ENCODE measurements around the gene ARID5B. TPM values are rescaled to one million over a fixed set of nuclear protein-coding genes. Genes with fewer than 3 reads are reported as not detected.

Gene ARID5B
- total and polyA plus RNA-seq, 5 donors = 13.7 to 31.8 (median 19.3) TPM

DNA sequence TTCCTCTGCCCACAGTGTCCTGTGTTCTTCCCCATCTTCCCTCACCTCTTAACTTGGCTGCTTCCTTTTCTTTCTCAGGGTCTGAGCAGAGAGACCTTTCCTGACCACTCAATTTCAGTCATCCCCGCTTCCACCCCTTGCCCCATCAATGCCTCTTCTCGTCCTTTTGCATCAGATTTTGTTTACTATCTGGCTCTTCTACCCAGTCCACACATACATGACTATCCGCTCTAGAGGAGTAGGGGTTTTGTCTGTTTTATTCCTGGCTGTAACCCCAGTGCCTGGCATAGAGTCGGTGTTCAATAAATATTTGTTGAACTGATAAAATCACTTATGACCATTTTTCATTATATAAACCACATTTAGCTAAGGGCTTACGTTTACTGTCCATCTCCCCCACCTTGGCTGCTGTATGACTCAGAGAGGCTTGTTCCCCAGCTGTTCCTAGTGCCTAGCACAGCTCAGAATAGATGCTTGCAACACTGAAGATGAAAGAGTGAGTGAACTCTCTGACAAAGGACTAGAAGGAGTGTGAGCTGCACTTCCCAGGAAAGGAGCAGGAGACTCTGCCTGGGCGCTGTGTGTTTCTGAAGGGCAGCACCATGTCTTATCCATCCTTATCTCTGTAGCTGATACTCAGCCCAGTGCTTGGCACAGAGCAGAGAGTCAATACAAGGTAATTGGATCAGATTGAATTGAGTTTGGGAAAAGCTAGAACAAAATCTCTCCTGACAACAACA lies 21.9 kb downstream of the ARID5B start:
- WGBS = 79% methylated on average over 6 of the region's 6 CpGs
- intact Hi-C loops (cut with DNase I) = no loop called here
- H3K9me3 ChIP-seq (ENCODE audit: control insufficient read depth, low read length) = no peaks in the 10 kb centered on the region
- no peak overlapping the region for H3K4me3 ChIP-seq (ENCODE audit: low read length)
- no peaks in the 10 kb centered on the region for H3K27me3 ChIP-seq (ENCODE audit: control insufficient read depth, insufficient read depth)
- no peak for DNase-seq
- no peaks in the 10 kb centered on the region for H3K4me1 ChIP-seq (ENCODE audit: control insufficient read depth, insufficient read depth, low read length)
- peak; percentile 40 to 46 for ATAC-seq
- no peak overlapping the region for H3K27ac ChIP-seq (ENCODE audit: low read length)

DNA sequence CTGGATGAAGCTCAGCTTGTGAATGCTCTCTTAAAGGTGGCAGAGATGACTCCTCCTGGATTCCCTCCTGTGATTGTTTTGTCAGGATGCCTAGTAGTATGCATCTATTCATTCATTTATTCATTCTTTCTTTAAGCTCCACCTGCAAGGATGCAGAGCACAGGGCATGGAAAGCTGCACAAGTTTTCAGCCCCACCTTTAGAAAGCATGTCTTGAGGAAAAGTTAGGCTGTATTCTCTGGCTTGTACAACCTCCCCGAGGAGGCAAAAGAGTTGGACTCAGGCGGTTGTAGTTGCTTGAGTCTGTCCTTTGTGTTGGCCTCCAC lies 22.4 kb downstream of the ARID5B start:
- ATAC-seq (no peak), DNase-seq (no peak)
- no peaks in the 10 kb centered on the region for H3K4me1 ChIP-seq (ENCODE audit: control insufficient read depth, insufficient read depth, low read length)
- H3K27ac ChIP-seq (ENCODE audit: low read length) = no peak overlapping the region
- no peaks in the 10 kb centered on the region for H3K27me3 ChIP-seq (ENCODE audit: control insufficient read depth, insufficient read depth)
- no peaks in the 10 kb centered on the region for H3K9me3 ChIP-seq (ENCODE audit: control insufficient read depth, low read length)
- 51% methylated on average over 2 of the region's 2 CpGs for WGBS
- H3K4me3 ChIP-seq (ENCODE audit: low read length) = no peak overlapping the region
- intact Hi-C loops (cut with DNase I) = no loop called here

DNA sequence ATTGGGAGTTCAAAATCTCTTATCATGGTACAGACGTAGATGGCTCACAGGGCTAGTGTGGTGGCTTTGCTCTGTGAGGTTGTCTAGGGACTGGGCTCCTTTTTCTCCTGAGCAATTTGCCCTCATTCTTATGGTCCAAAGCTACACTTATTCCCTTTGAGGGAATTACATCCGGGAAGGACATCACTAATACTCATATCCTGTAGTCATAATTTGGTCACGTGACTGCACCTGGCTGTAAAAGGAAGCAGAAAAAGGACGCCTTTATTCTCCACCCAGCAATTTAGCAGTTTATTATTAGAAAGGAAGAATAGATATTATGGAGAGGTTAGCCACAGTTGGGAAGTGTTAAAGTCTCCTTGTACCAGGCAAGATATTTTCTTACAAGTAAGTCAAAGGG lies 28.1 kb downstream of the ARID5B start:
- Histone ChIP-seq H3K9me3 (ENCODE audit: control insufficient read depth, low read length) (no peaks in the 10 kb centered on the region), H3K27ac (ENCODE audit: low read length) (no peak overlapping the region), H3K27me3 (ENCODE audit: control insufficient read depth, insufficient read depth) (no peaks in the 10 kb centered on the region), H3K4me3 (ENCODE audit: low read length) (no peak overlapping the region), H3K4me1 (ENCODE audit: control insufficient read depth, insufficient read depth, low read length) (no peaks in the 10 kb centered on the region)
- 76% methylated on average over 4 of the region's 4 CpGs for WGBS
- intact Hi-C loops (cut with DNase I) = no loop called here
- ATAC-seq = no peak
- no peak for DNase-seq

DNA sequence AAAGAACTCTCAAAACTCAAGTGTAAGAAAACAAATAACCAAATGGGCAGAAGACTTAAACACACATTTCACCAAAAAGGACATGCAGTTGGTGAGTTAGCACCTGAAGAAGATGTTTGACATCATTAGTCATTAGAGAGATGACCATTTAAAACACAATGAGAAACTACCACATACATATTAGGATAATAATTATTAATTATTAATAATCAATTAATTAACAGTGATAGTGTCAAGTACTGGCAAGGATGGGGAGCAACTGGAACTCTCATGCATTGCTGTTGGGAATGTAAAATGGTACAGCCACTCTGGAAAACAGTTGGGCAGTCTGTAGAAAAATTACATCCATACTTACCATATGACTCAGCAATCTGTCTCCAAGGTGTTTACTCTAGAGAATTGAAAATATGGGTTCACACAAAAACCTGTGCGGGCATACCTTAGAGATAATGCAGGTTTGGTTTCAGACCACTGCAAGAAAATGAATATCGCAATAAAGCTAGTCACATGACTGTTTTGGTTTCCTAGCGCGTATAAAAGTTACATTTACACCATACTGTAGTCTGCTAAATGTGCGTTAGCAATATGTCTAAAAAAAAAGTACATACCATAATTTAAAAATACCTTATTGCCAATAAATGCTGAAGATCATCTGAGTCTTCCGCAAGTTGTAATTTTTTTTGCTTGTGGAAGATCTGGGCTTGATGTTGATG lies 30.3 kb downstream of the ARID5B start:
- DNase-seq (no peak), ATAC-seq (no peak)
- Histone ChIP-seq H3K27ac (ENCODE audit: low read length) (no peak overlapping the region), H3K9me3 (ENCODE audit: control insufficient read depth, low read length) (no peaks in the 10 kb centered on the region), H3K4me1 (ENCODE audit: control insufficient read depth, insufficient read depth, low read length) (peaks cover under 1% of the 10 kb centered on the region), H3K27me3 (ENCODE audit: control insufficient read depth, insufficient read depth) (no peaks in the 10 kb centered on the region), H3K4me3 (ENCODE audit: low read length) (no peak overlapping the region)
- intact Hi-C loops (cut with DNase I) = no loop called here
- 90% methylated on average over 6 of the region's 6 CpGs for WGBS

DNA sequence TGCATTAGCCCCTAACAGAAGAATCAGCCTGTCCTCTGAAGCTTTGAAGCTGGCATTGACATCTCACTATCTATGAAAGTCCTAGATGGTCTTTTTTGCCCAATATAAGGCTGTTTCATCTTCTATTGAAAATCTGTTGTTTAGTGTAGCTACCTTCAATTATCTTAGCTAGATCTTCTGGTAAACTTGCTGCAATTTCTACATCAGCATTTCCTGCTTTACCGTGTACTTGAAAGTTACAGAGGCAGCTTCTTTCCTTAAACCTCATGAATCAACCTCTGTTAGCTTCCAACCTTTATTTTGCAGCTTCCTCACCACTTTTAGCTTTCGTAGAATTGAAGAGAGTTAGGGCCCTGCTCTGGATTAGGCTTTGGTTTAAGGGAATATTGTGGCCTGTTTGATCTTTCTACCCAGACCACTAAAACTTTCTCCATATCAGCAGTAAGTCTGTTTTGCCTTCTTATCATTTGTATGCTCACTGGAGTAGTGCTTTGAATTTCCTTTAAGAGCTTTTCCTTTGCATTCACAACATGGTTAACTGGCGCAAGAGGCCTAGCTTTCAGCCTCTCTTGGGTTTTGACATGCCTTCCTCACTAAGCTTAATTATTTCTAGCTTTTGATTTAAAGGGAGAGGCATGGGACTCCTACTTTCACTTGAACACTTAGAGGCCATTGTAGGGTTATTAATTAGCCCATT lies 32.5 kb downstream of the ARID5B start:
- no peak for DNase-seq
- no peak overlapping the region for H3K4me3 ChIP-seq (ENCODE audit: low read length)
- peaks cover 2% of the 10 kb centered on the region for H3K4me1 ChIP-seq (ENCODE audit: control insufficient read depth, insufficient read depth, low read length)
- H3K27ac ChIP-seq (ENCODE audit: low read length) = no peak overlapping the region
- no peaks in the 10 kb centered on the region for H3K9me3 ChIP-seq (ENCODE audit: control insufficient read depth, low read length)
- no peak for ATAC-seq
- no peaks in the 10 kb centered on the region for H3K27me3 ChIP-seq (ENCODE audit: control insufficient read depth, insufficient read depth)
- 84% methylated on average over 3 of the region's 3 CpGs for WGBS
- intact Hi-C loops (cut with DNase I) = no loop called here

DNA sequence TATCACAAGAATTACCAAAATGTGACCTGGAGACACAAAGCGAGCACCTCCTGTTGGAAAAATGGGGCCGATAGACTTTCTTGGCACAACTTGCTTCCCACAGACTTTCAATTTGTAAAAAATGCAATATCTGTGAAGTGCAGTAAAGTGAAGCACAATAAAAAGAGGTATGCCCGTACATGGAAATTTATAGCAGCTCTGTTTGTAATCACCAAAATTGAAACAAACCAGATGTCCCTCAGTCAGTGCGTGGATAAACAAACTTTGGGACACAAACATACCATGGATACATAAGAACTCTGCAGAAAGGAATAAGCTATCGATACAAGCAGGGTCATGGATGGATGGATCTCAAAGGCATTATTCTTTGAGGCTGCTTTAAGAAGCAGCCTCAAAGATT lies 33.6 kb downstream of the ARID5B start:
- DNase-seq = no peak
- no peak overlapping the region for H3K27ac ChIP-seq (ENCODE audit: low read length)
- intact Hi-C loops (cut with DNase I) = no loop called here
- no peak overlapping the region for H3K4me3 ChIP-seq (ENCODE audit: low read length)
- no peak for ATAC-seq
- H3K27me3 ChIP-seq (ENCODE audit: control insufficient read depth, insufficient read depth) = no peaks in the 10 kb centered on the region
- no peaks in the 10 kb centered on the region for H3K9me3 ChIP-seq (ENCODE audit: control insufficient read depth, low read length)
- H3K4me1 ChIP-seq (ENCODE audit: control insufficient read depth, insufficient read depth, low read length) = peaks cover 2% of the 10 kb centered on the region
- WGBS = 72% methylated on average over 5 of the region's 5 CpGs

DNA sequence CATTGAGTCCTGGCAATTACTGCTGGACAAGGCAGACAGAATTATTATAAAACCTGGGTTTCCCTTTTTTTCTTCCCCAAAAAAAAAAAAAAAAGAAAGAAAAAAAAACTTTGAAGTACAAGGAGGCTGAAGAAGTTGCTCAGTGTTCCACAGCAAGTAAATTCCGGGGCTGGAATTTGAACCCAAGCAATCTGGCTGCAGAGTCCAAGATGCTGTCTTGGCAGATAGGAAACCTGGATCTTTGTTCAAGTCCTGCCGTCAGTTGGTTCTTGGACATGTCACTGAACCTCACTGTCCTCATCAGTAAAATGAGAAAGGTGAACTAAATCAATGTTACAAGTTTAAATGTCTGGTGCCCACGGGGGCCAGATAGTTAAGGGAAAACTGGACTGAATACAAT lies 35.3 kb downstream of the ARID5B start:
- H3K27ac ChIP-seq (ENCODE audit: low read length) = no peak overlapping the region

DNA sequence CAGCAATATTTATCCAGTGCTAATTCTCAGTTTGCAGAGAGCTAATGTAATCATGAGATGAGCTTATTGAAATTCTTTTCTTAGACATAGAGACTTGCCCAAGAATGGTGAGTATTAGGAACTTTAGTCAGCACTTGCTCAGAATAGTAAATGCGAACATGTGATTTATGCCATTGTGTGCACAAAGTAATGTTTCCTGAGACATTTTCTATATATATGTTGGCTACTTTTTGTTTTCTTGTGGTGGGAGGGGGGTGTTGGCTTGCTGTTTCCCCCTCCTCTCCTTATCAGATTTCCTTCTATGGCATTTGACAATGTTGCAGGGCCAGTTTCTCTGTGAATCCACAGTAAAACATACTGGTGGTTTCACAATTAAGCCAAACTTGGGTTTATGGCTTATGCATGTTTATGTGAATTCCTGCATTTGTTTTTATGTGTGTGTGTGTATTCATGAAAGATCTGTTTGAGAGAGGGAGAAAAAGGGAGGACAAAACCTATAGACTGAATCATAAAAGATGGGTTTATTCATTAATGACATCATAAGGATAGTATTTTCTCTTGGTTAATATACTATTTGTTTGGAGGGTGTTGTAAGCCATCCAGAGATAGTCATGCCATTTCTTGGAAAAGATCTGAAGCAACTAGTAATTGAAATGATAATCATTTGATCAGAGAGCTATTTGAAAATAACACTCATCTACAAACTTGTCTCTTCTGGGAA lies 36.3 kb downstream of the ARID5B start:
- no peak overlapping the region for H3K4me3 ChIP-seq (ENCODE audit: low read length)
- WGBS = 64% methylated on average over 1 of the region's 1 CpG
- H3K4me1 ChIP-seq (ENCODE audit: control insufficient read depth, insufficient read depth, low read length) = peaks cover 2% of the 10 kb centered on the region
- intact Hi-C loops (cut with DNase I) = no loop called here
- ATAC-seq = no peak
- H3K27ac ChIP-seq (ENCODE audit: low read length) = no peak overlapping the region
- no peaks in the 10 kb centered on the region for H3K27me3 ChIP-seq (ENCODE audit: control insufficient read depth, insufficient read depth)
- H3K9me3 ChIP-seq (ENCODE audit: control insufficient read depth, low read length) = no peaks in the 10 kb centered on the region
- DNase-seq = no peak

More for the DNA sequence above, 35.3 kb downstream of the ARID5B start:
- WGBS = 62% methylated on average over 3 of the region's 3 CpGs
- ATAC-seq (no peak), DNase-seq (no peak)
- peaks cover 2% of the 10 kb centered on the region for H3K4me1 ChIP-seq (ENCODE audit: control insufficient read depth, insufficient read depth, low read length)
- intact Hi-C loops (cut with DNase I) = no loop called here
- no peaks in the 10 kb centered on the region for H3K27me3 ChIP-seq (ENCODE audit: control insufficient read depth, insufficient read depth)
- no peaks in the 10 kb centered on the region for H3K9me3 ChIP-seq (ENCODE audit: control insufficient read depth, low read length)
- H3K4me3 ChIP-seq (ENCODE audit: low read length) = no peak overlapping the region

DNA sequence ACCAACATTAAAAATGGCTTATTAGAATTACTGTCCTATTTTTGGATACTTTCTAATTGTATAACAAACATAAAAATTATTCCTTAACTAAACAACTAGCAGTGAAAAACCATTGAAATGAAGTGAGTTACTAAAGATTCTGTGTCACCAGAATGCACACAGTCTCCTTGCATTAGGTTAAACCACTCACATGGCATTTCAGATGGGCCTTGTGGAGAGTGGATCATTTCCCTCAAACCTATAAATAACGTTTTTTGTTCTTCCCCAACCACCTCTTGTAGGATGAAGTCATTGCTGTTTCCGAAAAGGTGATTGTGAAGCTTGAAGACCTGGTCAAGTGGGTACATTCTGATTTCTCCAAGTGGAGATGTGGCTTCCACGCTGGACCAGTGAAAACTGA lies 38.4 kb downstream of the ARID5B start:
- WGBS = 83% methylated on average over 3 of the region's 3 CpGs
- H3K27me3 ChIP-seq (ENCODE audit: control insufficient read depth, insufficient read depth) = no peaks in the 10 kb centered on the region
- no peaks in the 10 kb centered on the region for H3K9me3 ChIP-seq (ENCODE audit: control insufficient read depth, low read length)
- H3K27ac ChIP-seq (ENCODE audit: low read length) = no peak overlapping the region
- ATAC-seq = no peak
- no peak for DNase-seq
- intact Hi-C loops (cut with DNase I) = no loop called here
- H3K4me1 ChIP-seq (ENCODE audit: control insufficient read depth, insufficient read depth, low read length) = peaks cover 2% of the 10 kb centered on the region
- H3K4me3 ChIP-seq (ENCODE audit: low read length) = no peak overlapping the region

DNA sequence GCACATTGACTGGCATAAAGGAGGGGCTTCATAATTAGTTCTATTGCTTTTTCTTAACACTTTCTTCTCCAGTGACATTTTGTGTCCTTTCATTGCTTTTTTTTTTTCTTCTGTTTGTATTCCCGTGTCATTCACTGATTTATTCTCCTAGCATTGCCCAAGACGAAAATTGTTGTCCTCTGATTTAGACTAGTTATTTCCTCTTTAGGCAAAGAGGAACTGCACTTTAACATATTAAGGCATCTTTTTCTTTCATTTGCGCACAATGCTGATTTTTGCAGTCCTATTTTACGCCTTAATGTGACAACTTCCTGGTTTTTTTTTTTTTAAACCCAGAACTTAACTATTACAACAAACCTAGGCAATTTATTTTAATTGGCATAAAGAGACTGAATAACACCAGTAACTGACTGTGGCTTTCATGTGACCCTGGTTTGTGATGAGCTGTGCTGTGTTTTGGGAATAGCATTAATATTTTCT lies 39.7 kb downstream of the ARID5B start:
- 78% methylated on average over 4 of the region's 4 CpGs for WGBS
- Histone ChIP-seq H3K9me3 (ENCODE audit: control insufficient read depth, low read length) (no peaks in the 10 kb centered on the region), H3K27ac (ENCODE audit: low read length) (no peak overlapping the region), H3K4me3 (ENCODE audit: low read length) (no peak overlapping the region), H3K27me3 (ENCODE audit: control insufficient read depth, insufficient read depth) (no peaks in the 10 kb centered on the region), H3K4me1 (ENCODE audit: control insufficient read depth, insufficient read depth, low read length) (peaks cover 2% of the 10 kb centered on the region)
- ATAC-seq (no peak), DNase-seq (no peak)
- intact Hi-C loops (cut with DNase I) = no loop called here

Data from right cardiac atrium (tissue), 5 donors.